WTC11 (cell line): Measurements from ENCODE around the gene RABAC1.

Source experiments
- ESRRA ChIP-seq: sonication (generic); formaldehyde crosslinking; IDR thresholded peaks from 2 replicates; pipeline ENCODE4 v1.8.1; 2022; ENCODE audit warnings: mild to moderate bottlenecking, missing genetic modification reagents, borderline replicate concordance
- JAZF1 ChIP-seq: fragments of 250-450 bp; sonication (Bioruptor Pico); IDR thresholded peaks from 2 replicates; pipeline ENCODE4 v1.9.0; 2021; ENCODE audit warnings: moderate library complexity, mild to moderate bottlenecking, inconsistent platforms
- TCF7 ChIP-seq: sonication (generic); formaldehyde crosslinking; IDR thresholded peaks from 2 replicates; pipeline ENCODE4 v1.8.0; 2022; ENCODE audit warnings: mild to moderate bottlenecking, low read depth, missing genetic modification reagents, moderate library complexity
- TF ChIP-seq, protein P1 (sequence below): fragments of 200-600 bp; IDR thresholded peaks from 2 replicates; pipeline ENCODE4 v1.8.0; 2022; ENCODE audit warnings: antibody characterized with exemption
- TF ChIP-seq, protein P2 (sequence below): sonication (generic); formaldehyde crosslinking; IDR thresholded peaks from 2 replicates; pipeline ENCODE4 v1.8.1; 2023; ENCODE audit warnings: mild to moderate bottlenecking, missing genetic modification reagents, borderline replicate concordance
- TF ChIP-seq, protein P3 (sequence below): sonication (generic); formaldehyde crosslinking; IDR thresholded peaks from 2 replicates; pipeline ENCODE4 v1.8.1; 2023; ENCODE audit warnings: mild to moderate bottlenecking, moderate library complexity, missing genetic modification reagents
- TF ChIP-seq, protein P4 (sequence below): sonication (generic); formaldehyde crosslinking; IDR thresholded peaks from 2 replicates; pipeline ENCODE4 v1.8.0; 2022; ENCODE audit warnings: mild to moderate bottlenecking, missing genetic modification reagents

DNA sequence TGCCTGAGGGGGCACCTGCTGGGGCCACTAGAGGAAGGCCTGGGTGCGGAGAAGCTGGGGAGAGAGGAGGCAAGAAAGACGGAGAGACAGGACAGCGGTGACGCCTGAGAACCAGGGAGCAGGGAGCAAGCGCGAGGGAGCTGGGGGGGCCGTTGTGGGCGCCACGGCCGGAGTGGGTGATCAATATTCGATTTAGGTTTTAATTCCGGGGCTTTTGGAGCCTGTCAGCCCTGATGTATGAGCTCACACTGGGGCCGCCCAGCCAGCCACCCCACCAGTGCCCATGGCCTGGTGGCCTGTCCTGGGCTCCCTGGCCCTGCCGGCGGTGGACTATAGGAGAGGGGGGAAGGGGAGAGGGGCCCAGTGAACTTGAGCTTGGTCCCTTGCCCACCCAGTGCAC is 22.2 kb downstream of the RABAC1 start:
- no peak for TF ChIP-seq TCF7
- TF ChIP-seq, protein P1, sequence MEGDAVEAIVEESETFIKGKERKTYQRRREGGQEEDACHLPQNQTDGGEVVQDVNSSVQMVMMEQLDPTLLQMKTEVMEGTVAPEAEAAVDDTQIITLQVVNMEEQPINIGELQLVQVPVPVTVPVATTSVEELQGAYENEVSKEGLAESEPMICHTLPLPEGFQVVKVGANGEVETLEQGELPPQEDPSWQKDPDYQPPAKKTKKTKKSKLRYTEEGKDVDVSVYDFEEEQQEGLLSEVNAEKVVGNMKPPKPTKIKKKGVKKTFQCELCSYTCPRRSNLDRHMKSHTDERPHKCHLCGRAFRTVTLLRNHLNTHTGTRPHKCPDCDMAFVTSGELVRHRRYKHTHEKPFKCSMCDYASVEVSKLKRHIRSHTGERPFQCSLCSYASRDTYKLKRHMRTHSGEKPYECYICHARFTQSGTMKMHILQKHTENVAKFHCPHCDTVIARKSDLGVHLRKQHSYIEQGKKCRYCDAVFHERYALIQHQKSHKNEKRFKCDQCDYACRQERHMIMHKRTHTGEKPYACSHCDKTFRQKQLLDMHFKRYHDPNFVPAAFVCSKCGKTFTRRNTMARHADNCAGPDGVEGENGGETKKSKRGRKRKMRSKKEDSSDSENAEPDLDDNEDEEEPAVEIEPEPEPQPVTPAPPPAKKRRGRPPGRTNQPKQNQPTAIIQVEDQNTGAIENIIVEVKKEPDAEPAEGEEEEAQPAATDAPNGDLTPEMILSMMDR = no peak
- TF ChIP-seq, protein P2, sequence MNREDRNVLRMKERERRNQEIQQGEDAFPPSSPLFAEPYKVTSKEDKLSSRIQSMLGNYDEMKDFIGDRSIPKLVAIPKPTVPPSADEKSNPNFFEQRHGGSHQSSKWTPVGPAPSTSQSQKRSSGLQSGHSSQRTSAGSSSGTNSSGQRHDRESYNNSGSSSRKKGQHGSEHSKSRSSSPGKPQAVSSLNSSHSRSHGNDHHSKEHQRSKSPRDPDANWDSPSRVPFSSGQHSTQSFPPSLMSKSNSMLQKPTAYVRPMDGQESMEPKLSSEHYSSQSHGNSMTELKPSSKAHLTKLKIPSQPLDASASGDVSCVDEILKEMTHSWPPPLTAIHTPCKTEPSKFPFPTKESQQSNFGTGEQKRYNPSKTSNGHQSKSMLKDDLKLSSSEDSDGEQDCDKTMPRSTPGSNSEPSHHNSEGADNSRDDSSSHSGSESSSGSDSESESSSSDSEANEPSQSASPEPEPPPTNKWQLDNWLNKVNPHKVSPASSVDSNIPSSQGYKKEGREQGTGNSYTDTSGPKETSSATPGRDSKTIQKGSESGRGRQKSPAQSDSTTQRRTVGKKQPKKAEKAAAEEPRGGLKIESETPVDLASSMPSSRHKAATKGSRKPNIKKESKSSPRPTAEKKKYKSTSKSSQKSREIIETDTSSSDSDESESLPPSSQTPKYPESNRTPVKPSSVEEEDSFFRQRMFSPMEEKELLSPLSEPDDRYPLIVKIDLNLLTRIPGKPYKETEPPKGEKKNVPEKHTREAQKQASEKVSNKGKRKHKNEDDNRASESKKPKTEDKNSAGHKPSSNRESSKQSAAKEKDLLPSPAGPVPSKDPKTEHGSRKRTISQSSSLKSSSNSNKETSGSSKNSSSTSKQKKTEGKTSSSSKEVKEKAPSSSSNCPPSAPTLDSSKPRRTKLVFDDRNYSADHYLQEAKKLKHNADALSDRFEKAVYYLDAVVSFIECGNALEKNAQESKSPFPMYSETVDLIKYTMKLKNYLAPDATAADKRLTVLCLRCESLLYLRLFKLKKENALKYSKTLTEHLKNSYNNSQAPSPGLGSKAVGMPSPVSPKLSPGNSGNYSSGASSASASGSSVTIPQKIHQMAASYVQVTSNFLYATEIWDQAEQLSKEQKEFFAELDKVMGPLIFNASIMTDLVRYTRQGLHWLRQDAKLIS (CRISPR knock-in tag) = no peak
- no peak for TF ChIP-seq ESRRA (CRISPR knock-in tag)
- TF ChIP-seq, protein P3, sequence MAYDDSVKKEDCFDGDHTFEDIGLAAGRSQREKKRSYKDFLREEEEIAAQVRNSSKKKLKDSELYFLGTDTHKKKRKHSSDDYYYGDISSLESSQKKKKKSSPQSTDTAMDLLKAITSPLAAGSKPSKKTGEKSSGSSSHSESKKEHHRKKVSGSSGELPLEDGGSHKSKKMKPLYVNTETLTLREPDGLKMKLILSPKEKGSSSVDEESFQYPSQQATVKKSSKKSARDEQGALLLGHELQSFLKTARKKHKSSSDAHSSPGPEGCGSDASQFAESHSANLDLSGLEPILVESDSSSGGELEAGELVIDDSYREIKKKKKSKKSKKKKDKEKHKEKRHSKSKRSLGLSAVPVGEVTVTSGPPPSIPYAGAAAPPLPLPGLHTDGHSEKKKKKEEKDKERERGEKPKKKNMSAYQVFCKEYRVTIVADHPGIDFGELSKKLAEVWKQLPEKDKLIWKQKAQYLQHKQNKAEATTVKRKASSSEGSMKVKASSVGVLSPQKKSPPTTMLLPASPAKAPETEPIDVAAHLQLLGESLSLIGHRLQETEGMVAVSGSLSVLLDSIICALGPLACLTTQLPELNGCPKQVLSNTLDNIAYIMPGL (CRISPR knock-in tag) = no peak
- TF ChIP-seq, protein P4, sequence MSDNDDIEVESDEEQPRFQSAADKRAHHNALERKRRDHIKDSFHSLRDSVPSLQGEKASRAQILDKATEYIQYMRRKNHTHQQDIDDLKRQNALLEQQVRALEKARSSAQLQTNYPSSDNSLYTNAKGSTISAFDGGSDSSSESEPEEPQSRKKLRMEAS = no peak
- no peak for TF ChIP-seq JAZF1
